RWPE1 (cell line): Measurements from ENCODE around the gene KNCN.

Experiments
- CTCF ChIA-PET: fragments of 350-600 bp; sonication (Branson Sonifier 250); formaldehyde crosslinking; extraction: SDS; loops from one replicate; lab custom pipeline; 2021; lab: Yijun Ruan, JAX
- POLR2A ChIA-PET: fragments of 400-600 bp; formaldehyde crosslinking; extraction: SDS; loops from one replicate; lab custom pipeline; 2020; ENCODE audit warnings: antibody characterized with exemption; ENCODE audit not compliant: low non-redundant PET; lab: Yijun Ruan, JAX
- DNase-seq: peaks from one replicate; pipeline ENCODE4 v3.0.0; 2012; ENCODE audit warnings: low spot score
- H3K27ac ChIP-seq: fragments of 450-650 bp; 2 replicates; pipeline ENCODE4 v1.5.1; 2017
- TF ChIP-seq, protein P1 (sequence below): fragments of 450-650 bp; conservative IDR thresholded peaks from 2 replicates; pipeline ENCODE4 v1.5.1; 2017; ENCODE audit warnings: low read depth, mild to moderate bottlenecking

Gene KNCN

DNA sequence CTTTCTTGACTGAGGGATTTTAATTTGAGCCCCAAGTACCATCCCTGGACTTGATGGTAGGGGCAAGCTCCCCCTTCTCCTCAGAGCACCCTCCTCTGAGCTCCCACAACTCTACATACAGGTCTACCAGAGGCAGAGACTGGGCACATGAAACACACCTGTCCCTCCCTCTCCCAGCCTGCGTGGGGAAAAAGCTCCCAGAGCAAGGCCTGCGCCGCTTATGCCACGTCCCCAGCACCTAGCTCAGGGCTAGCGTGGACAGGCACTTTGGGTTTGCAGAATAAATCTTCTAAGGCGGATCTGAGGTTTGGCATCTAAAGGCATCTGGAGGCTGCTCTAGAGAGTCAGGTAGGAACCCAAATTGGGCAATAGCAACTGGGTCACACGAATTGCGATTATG lies 7.5 kb upstream of the KNCN start:
- TF ChIP-seq, protein P1, sequence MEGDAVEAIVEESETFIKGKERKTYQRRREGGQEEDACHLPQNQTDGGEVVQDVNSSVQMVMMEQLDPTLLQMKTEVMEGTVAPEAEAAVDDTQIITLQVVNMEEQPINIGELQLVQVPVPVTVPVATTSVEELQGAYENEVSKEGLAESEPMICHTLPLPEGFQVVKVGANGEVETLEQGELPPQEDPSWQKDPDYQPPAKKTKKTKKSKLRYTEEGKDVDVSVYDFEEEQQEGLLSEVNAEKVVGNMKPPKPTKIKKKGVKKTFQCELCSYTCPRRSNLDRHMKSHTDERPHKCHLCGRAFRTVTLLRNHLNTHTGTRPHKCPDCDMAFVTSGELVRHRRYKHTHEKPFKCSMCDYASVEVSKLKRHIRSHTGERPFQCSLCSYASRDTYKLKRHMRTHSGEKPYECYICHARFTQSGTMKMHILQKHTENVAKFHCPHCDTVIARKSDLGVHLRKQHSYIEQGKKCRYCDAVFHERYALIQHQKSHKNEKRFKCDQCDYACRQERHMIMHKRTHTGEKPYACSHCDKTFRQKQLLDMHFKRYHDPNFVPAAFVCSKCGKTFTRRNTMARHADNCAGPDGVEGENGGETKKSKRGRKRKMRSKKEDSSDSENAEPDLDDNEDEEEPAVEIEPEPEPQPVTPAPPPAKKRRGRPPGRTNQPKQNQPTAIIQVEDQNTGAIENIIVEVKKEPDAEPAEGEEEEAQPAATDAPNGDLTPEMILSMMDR: no peak
- CTCF ChIA-PET: interaction anchor here (0.9 kb wide), 1 partner anchor 11 kb away, joined by 3 read pairs; no protein-coding TSS in a partner anchor
- H3K27ac ChIP-seq: peak overlapping the region; percentile 10; the same call in 1 of the 2 replicates
- DNase-seq: no peak
- POLR2A ChIA-PET: no interaction called here

- POLR2A ChIA-PET: no interaction called here
- TF ChIP-seq, protein P1: no peak
- CTCF ChIA-PET: interaction anchor here (0.6 to 0.9 kb wide), 4 partner anchors 11 to 125 kb away, joined by 3 to 4 read pairs (median 3); no protein-coding TSS in a partner anchor
- DNase-seq: no peak
- peak overlapping the region; percentile 10; the same call in 1 of the 2 replicates for H3K27ac ChIP-seq
Measured at GRCh38 chr1:46558141-46558963, 6.9 kb upstream of the KNCN start.

DNA sequence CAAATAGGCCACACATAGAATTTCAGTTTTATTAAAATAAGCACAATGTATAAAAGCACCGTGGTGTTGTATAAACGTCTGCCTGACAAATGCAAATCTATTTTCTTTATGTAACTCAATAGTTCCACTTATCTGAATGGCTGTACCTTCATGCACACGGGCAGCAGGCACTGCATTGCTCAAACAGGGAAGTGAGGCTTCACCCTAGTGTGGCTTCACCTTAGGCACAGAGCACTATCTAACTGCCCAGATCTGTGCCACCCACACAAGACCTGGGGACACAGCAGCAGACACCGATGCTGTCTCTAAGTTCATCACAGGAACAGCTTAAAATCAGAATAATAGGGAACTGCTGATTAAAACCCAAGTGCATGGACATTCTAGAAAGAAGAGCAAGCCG lies 6.0 kb upstream of the KNCN start:
- no peak overlapping the region for H3K27ac ChIP-seq
- no peak for DNase-seq
- ChIA-PET POLR2A (no interaction called here), CTCF (interaction anchor here (0.7 kb wide), 1 partner anchor 91 kb away, joined by 3 read pairs; no protein-coding TSS in a partner anchor)
- TF ChIP-seq, protein P1: no peak

DNA sequence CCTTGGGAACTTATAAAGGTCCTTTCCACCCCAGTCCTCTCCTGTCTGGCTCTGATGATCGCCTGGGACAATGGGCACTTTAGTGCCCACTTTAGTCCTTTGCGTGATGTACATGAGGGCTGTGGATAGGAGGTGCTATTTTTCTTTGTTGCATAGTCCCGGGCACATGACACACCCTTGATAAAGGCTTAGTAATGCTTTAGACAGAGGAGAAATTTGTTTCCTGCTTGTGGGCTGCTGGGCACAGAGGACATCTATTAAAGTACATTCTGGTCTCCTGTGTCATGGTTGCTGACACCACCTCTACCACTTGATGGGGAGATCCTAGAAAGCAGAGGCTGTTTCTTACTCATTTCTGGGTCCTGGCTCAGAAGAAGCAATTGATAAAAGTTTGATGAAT lies 5.4 kb upstream of the KNCN start:
- DNase-seq: peak; percentile 34
- TF ChIP-seq, protein P1: no peak
- no peak overlapping the region for H3K27ac ChIP-seq
- ChIA-PET POLR2A (no interaction called here), CTCF (interaction anchor here (1.4 kb wide), 1 partner anchor 110 kb away, joined by 3 read pairs; no protein-coding TSS in a partner anchor)

GRCh38 chr1:46555826-46556619 lies 4.6 kb upstream of the KNCN start:
- POLR2A ChIA-PET: no interaction called here
- TF ChIP-seq, protein P1: no peak
- DNase-seq: no peak
- CTCF ChIA-PET: interaction anchor here (0.6 to 1.4 kb wide), 2 partner anchors 109 to 117 kb away, joined by 3 read pairs; no protein-coding TSS in a partner anchor
- H3K27ac ChIP-seq: no peak overlapping the region
